Tibial nerve (tissue), 4 donors: Measurements from ENCODE around the gene SLC43A1.

Experiments used
- CTCF ChIP-seq, 5 experiments: fragments of 200-600 bp in 3 of 5; fragments of 450-650 bp in 2 of 5; sonication (generic) in 3 of 5; IDR thresholded peaks; one replicate each; pipeline ENCODE4 v1.5.1; 2016 to 2019; ENCODE audit warnings: antibody characterized with exemption in 5 of 5, mild to moderate bottlenecking in 3 of 5, moderate library complexity in 2 of 5
- EP300 ChIP-seq, 2 donors: sonication (generic); formaldehyde crosslinking; IDR thresholded peaks; one replicate each; pipeline ENCODE4 v1.6.1; 2017; ENCODE audit warnings: antibody characterized with exemption in 2 of 2, mild to moderate bottlenecking in 1 of 2
- POLR2A ChIP-seq, 2 donors: fragments of 450-650 bp; IDR thresholded peaks; one replicate each; pipeline ENCODE4 v1.6.1; 2017; ENCODE audit warnings: antibody characterized with exemption in 2 of 2, mild to moderate bottlenecking in 2 of 2, moderate library complexity in 2 of 2

- TF ChIP-seq CTCF (IDR thresholded peaks at IDR 0.05) (no peak), EP300 (IDR thresholded peaks at IDR 0.05) (no peak), POLR2A (IDR thresholded peaks at IDR 0.05) (no peak)
Observed at GRCh38 chr11:57513452-57513795, 2.1 kb downstream of the SLC43A1 start.
